Ishikawa (cell line): ENCODE data around the gene UNC45A.
A peak's percentile ranks its signal among the peaks of the same experiment; 100 is the strongest.

Source experiments
- CEBPB ChIP-seq: IDR thresholded peaks from 2 replicates; pipeline ENCODE4 v1.6.1; 2012
- CREB1 ChIP-seq: IDR thresholded peaks from 2 replicates; pipeline ENCODE4 v1.6.1; 2012; ENCODE audit warnings: low read depth
- EGR1 ChIP-seq: IDR thresholded peaks from 2 replicates; pipeline ENCODE4 v1.6.1; 2012
- EP300 ChIP-seq: IDR thresholded peaks from 2 replicates; pipeline ENCODE4 v1.6.1; 2012; ENCODE audit warnings: borderline replicate concordance
- FOXM1 ChIP-seq: IDR thresholded peaks from 2 replicates; pipeline ENCODE4 v1.6.1; 2012; ENCODE audit warnings: low read depth, borderline replicate concordance
- NFIC ChIP-seq: IDR thresholded peaks from 2 replicates; pipeline ENCODE4 v1.6.1; 2012
- RAD21 ChIP-seq: IDR thresholded peaks from 2 replicates; pipeline ENCODE4 v1.6.1; 2012; ENCODE audit warnings: low read depth
- REST ChIP-seq: IDR thresholded peaks from 2 replicates; pipeline ENCODE4 v1.6.1; 2012; ENCODE audit warnings: low read depth, mild to moderate bottlenecking
- TAF1 ChIP-seq: IDR thresholded peaks from 2 replicates; pipeline ENCODE4 v1.6.1; 2012; ENCODE audit warnings: low read depth, mild to moderate bottlenecking
- TCF12 ChIP-seq: IDR thresholded peaks from 2 replicates; pipeline ENCODE4 v1.6.1; 2012; ENCODE audit warnings: low read depth
- TEAD4 ChIP-seq: IDR thresholded peaks from 2 replicates; pipeline ENCODE4 v1.6.1; 2012
- USF1 ChIP-seq: IDR thresholded peaks from 2 replicates; pipeline ENCODE4 v1.6.1; 2012
- YY1 ChIP-seq: IDR thresholded peaks from 2 replicates; pipeline ENCODE4 v1.6.1; 2012; ENCODE audit warnings: low read depth
- ZBTB7A ChIP-seq: IDR thresholded peaks from 2 replicates; pipeline ENCODE4 v1.6.1; 2012; ENCODE audit warnings: low read depth
- TF ChIP-seq, protein P1 (sequence below): IDR thresholded peaks from 2 replicates; pipeline ENCODE4 v1.6.1; 2012

UNC45A gene

GRCh38 chr15:90929246-90930019, 5.7 kb upstream of the UNC45A start:
- no peak for TF ChIP-seq TAF1
- TF ChIP-seq CEBPB, result no peak
- no peak for TF ChIP-seq TEAD4
- TF ChIP-seq NFIC, result no peak
- TF ChIP-seq CREB1, result no peak
- TF ChIP-seq, protein P1, sequence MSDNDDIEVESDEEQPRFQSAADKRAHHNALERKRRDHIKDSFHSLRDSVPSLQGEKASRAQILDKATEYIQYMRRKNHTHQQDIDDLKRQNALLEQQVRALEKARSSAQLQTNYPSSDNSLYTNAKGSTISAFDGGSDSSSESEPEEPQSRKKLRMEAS, result no peak
- TF ChIP-seq EGR1, result no peak
- TF ChIP-seq YY1, result no peak
- no peak for TF ChIP-seq TCF12
- no peak for TF ChIP-seq EP300

- TF ChIP-seq FOXM1 (no peak), RAD21 (no peak), EGR1 (no peak), CEBPB (no peak), EP300 (no peak), ZBTB7A (no peak), TAF1 (no peak)
Observed at GRCh38 chr15:90930861-90931574, 4.1 kb upstream of the UNC45A start.

DNA sequence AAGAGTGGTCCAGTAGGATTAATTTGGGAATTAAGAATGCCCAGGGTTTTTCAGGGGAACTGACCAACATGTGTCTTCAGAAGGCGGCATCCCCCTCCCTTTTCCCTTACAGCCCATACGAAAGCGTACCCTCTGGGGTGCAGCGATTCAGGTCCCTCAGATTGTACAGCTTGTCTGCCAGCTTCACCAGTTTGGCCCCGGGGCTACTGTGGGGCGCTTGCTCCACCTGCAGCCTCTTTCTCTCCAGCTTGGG, 3.6 kb upstream of the UNC45A start:
- TF ChIP-seq USF1 (no peak), TAF1 (no peak), CREB1 (no peak), TEAD4 (no peak), FOXM1 (no peak), REST (no peak), ZBTB7A (no peak), CEBPB (no peak), NFIC (no peak), EGR1 (no peak), TCF12 (no peak), YY1 (no peak), RAD21 (no peak), EP300 (no peak)
- TF ChIP-seq, protein P1, result no peak

GRCh38 chr15:90931828-90932659, 3.0 kb upstream of the UNC45A start, which contains the start of gene HDDC3:
TSS of gene HDDC3 (minus strand) at chr15:90932549. CDS start at chr15:90932540, 9 bp downstream.
- TF ChIP-seq TCF12 (peak; percentile 56; the same call in 1 of the 2 replicates), ZBTB7A (peak; percentile 57; the same call in 1 of the 2 replicates), YY1 (peak; percentile 67), TEAD4 (peak; percentile 52; the same call in 1 of the 2 replicates), EP300 (0 out of 2 replicates have a peak, but pooled peaks have one; percentile 38), TAF1 (peak; percentile 78), REST (no peak), FOXM1 (no peak), CREB1 (no peak), CEBPB (no peak), USF1 (no peak), EGR1 (no peak), RAD21 (peak; percentile 31; the same call in 1 of the 2 replicates), NFIC (no peak)
- TF ChIP-seq, protein P1, result peak; percentile 78
